ENCODE results near the gene POLR2L.

DNA sequence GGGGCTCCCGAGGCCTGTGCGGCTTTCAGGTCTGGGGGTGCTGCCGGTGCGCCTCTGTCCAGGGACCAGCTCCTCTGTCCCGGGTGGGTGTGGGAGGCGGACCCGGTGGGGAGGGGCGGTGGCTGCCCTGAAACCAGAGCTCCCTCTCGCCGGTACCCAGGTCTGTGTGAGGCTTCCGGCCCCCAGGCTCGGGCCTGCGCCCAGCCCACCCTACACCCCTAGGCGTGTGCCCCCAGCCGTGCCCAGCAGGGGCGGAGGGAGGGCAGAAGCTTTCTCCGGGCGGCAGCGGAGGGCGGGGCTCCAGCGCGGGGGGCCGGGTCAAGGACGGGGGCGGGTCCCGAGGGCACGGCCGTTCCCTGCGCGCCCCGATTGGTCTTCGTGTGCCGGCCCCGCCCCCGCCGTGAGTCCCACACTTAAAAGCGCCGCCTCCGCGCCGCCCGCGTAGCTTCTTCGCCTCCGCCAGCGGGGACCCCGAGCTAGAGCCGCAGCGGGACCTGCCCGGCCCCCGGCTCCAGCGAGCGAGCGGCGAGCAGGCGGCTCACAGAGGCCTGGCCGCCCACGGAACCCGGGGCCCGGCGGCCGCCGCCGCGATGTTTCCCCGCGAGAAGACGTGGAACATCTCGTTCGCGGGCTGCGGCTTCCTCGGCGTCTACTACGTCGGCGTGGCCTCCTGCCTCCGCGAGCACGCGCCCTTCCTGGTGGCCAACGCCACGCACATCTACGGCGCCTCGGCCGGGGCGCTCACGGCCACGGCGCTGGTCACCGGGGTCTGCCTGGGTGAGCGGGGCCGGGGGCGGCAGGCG lies 23.0 kb downstream of the POLR2L start:
- TF ChIP-seq CTCF (IDR thresholded peaks at IDR 0.05) (peak in 3 of 4 experiments; percentile 17 to 29 (median 27)), POLR2A (IDR thresholded peaks at IDR 0.05) (peak; percentile 65 to 87)

Measured in uterus (tissue), 2 donors.